SK-N-SH (cell line): Measurements from ENCODE around the gene CCDC50. TPM values are rescaled to one million over a fixed set of nuclear protein-coding genes. Genes with fewer than 3 reads are reported as not detected.

Experiments used
- CTCF ChIA-PET: fragments of 300-600, 350-600 bp; formaldehyde crosslinking; extraction: SDS; loops from one replicate; lab custom pipeline; 2021; lab: Yijun Ruan, JAX
- POLR2A ChIA-PET: fragments of 350-600 bp; sonication (Branson Sonifier 250); formaldehyde crosslinking; extraction: SDS; loops from one replicate; lab custom pipeline; 2020; ENCODE audit warnings: antibody characterized with exemption, inconsistent platforms; lab: Yijun Ruan, JAX
- DNase-seq: peaks from one replicate; pipeline ENCODE4 v3.0.0; 2012
- H2AFZ ChIP-seq: fragments of 200-600 bp; sonication (generic); 2 replicates; pipeline ENCODE4 v1.8.1; 2016; ENCODE audit warnings: antibody characterized with exemption, mild to moderate bottlenecking, low read depth
- H3F3A ChIP-seq: fragments of 200-600 bp; sonication (generic); replicated peaks from 2 replicates; pipeline ENCODE3; 2016; ENCODE audit warnings: antibody characterized with exemption, mild to moderate bottlenecking; ENCODE audit not compliant: insufficient read depth
- H3K27ac ChIP-seq, 2 experiments: fragments of 200-500 bp in 1 of 2; fragments of 200-600 bp in 1 of 2; sonication (Bioruptor generic) in 1 of 2; sonication (generic), shearing (Covaris generic) in 1 of 2; 2 replicates each; pipeline versions ENCODE4 v1.5.1 to v1.6.1; 2014 to 2016; ENCODE audit warnings: low read depth in 2 of 2, inconsistent platforms in 1 of 2, low read length in 1 of 2, mild to moderate bottlenecking in 1 of 2, mixed read lengths in 1 of 2
- H3K27me3 ChIP-seq: fragments of 200-600 bp; sonication (generic), shearing (Covaris generic); 2 replicates; pipeline ENCODE4 v1.6.1; 2016; ENCODE audit warnings: mixed run types; ENCODE audit not compliant: insufficient read depth
- H3K36me3 ChIP-seq, 2 experiments: fragments of 200-500 bp in 1 of 2; fragments of 200-600 bp in 1 of 2; sonication (Bioruptor generic) in 1 of 2; sonication (generic) in 1 of 2; replicated peaks in 1 of 2; 2 replicates each; pipeline versions ENCODE3 to v1.5.1; 2014 to 2016; ENCODE audit warnings: low read length in 1 of 2, mild to moderate bottlenecking in 1 of 2; ENCODE audit not compliant: insufficient read depth in 2 of 2, control insufficient read depth in 1 of 2
- H3K4me1 ChIP-seq, 2 experiments: fragments of 200-500 bp in 1 of 2; fragments of 200-600 bp in 1 of 2; sonication (Bioruptor generic) in 1 of 2; sonication (generic), shearing (Covaris generic) in 1 of 2; 2 replicates each; pipeline versions ENCODE4 v1.5.1 to v1.6.1; 2014 to 2016; ENCODE audit warnings: low read depth in 1 of 2, low read length in 1 of 2, mixed run types in 1 of 2; ENCODE audit not compliant: insufficient read depth in 2 of 2, control insufficient read depth in 1 of 2
- H3K4me2 ChIP-seq: fragments of 200-600 bp; sonication (generic), shearing (Covaris generic); 2 replicates; pipeline ENCODE4 v1.6.1; 2017; ENCODE audit warnings: mixed run types
- H3K4me3 ChIP-seq, 2 experiments: fragments of 200-500 bp in 1 of 2; fragments of 200-600 bp in 1 of 2; sonication (Bioruptor generic) in 1 of 2; sonication (generic), shearing (Covaris generic) in 1 of 2; 2 replicates each; pipeline versions ENCODE4 v1.5.1 to v1.8.1; 2014 to 2016; ENCODE audit warnings: low read depth in 2 of 2, inconsistent platforms in 1 of 2, low read length in 1 of 2, mild to moderate bottlenecking in 1 of 2, mixed read lengths in 1 of 2, moderate library complexity in 1 of 2
- H3K79me2 ChIP-seq: fragments of 200-600 bp; sonication (generic); 2 replicates; pipeline ENCODE4 v1.8.1; 2017; ENCODE audit warnings: mild to moderate bottlenecking; ENCODE audit not compliant: insufficient read depth
- H3K9ac ChIP-seq: fragments of 200-600 bp; sonication (generic); 2 replicates; pipeline ENCODE4 v1.6.1; 2017; ENCODE audit warnings: mixed run types
- H3K9me2 ChIP-seq: fragments of 200-600 bp; sonication (generic); 2 replicates; pipeline ENCODE4 v1.6.1; 2017; ENCODE audit warnings: mixed run types
- H3K9me3 ChIP-seq: fragments of 200-600 bp; sonication (generic); 2 replicates; pipeline ENCODE4 v1.6.1; 2017; ENCODE audit warnings: mixed run types, mild to moderate bottlenecking, moderate library complexity
- H4K20me1 ChIP-seq: fragments of 200-600 bp; sonication (generic); 2 replicates; pipeline ENCODE4 v1.6.1; 2017; ENCODE audit warnings: mild to moderate bottlenecking, mixed run types; ENCODE audit not compliant: insufficient read depth
- CHD2 ChIP-seq: fragments of 150-350 bp; IDR thresholded peaks from 2 replicates; pipeline ENCODE4 v1.6.1; 2018; ENCODE audit warnings: low read length; ENCODE audit not compliant: partially characterized antibody
- ELF1 ChIP-seq: IDR thresholded peaks from 2 replicates; pipeline ENCODE4 v1.4.0; 2012
- EZH2phosphoT487 ChIP-seq: fragments of 200-600 bp; sonication (generic); IDR thresholded peaks from 2 replicates; pipeline ENCODE4 v1.6.1; 2017; ENCODE audit warnings: low read depth, mixed run types, mild to moderate bottlenecking, antibody characterized with exemption, moderate library complexity, borderline replicate concordance
- FOXJ3 ChIP-seq: sonication (generic); formaldehyde crosslinking; IDR thresholded peaks from 2 replicates; pipeline ENCODE4 v1.5.1; 2020; ENCODE audit warnings: mild to moderate bottlenecking, missing genetic modification reagents
- FOXM1 ChIP-seq: IDR thresholded peaks from 2 replicates; pipeline ENCODE4 v1.4.0; 2012; ENCODE audit warnings: low read depth, mild to moderate bottlenecking
- GATA2 ChIP-seq: sonication (generic); formaldehyde crosslinking; IDR thresholded peaks from 2 replicates; pipeline ENCODE4 v1.5.0; 2020; ENCODE audit warnings: mild to moderate bottlenecking, missing genetic modification reagents
- IRF3 ChIP-seq: fragments of 150-350 bp; IDR thresholded peaks from 2 replicates; pipeline ENCODE4 v1.6.1; 2016; ENCODE audit warnings: mild to moderate bottlenecking, low read depth, low read length
- JUND ChIP-seq: IDR thresholded peaks from 2 replicates; pipeline ENCODE4 v1.4.0; 2012
- MEF2A ChIP-seq: IDR thresholded peaks from 2 replicates; pipeline ENCODE4 v1.4.0; 2012; ENCODE audit warnings: low read depth, borderline replicate concordance
- NFIC ChIP-seq: IDR thresholded peaks from 2 replicates; pipeline ENCODE4 v1.4.0; 2012; ENCODE audit warnings: borderline replicate concordance
- PBX3 ChIP-seq: IDR thresholded peaks from 2 replicates; pipeline ENCODE4; 2012
- RFX5 ChIP-seq: IDR thresholded peaks from 2 replicates; pipeline ENCODE4 v1.6.1; 2012; ENCODE audit warnings: mild to moderate bottlenecking, improper control_type of control experiment, low read length
- RXRA ChIP-seq: IDR thresholded peaks from 2 replicates; pipeline ENCODE4 v1.4.0; 2012; ENCODE audit warnings: low read depth, mild to moderate bottlenecking, borderline replicate concordance
- SIN3A ChIP-seq: IDR thresholded peaks from 2 replicates; pipeline ENCODE4 v1.6.1; 2012; ENCODE audit warnings: low read depth, mild to moderate bottlenecking, low read length, moderate library complexity, borderline replicate concordance
- SMC3 ChIP-seq: IDR thresholded peaks from 2 replicates; pipeline ENCODE4 v1.6.1; 2012; ENCODE audit warnings: low read depth, low read length, improper control_type of control experiment
- TCF12 ChIP-seq: IDR thresholded peaks from 2 replicates; pipeline ENCODE4 v1.4.0; 2012
- TEAD4 ChIP-seq: IDR thresholded peaks from 2 replicates; pipeline ENCODE4 v1.4.0; 2012; ENCODE audit warnings: mild to moderate bottlenecking, borderline replicate concordance; ENCODE audit not compliant: insufficient read depth
- USF1 ChIP-seq: IDR thresholded peaks from 2 replicates; pipeline ENCODE4 v1.4.0; 2012; ENCODE audit warnings: low read depth, borderline replicate concordance
- YY1 ChIP-seq: IDR thresholded peaks from 2 replicates; pipeline ENCODE4 v1.4.0; 2012; ENCODE audit warnings: low read depth, mild to moderate bottlenecking
- ZBTB33 ChIP-seq: IDR thresholded peaks from 2 replicates; pipeline ENCODE4 v1.4.0; 2012; ENCODE audit warnings: low read depth, borderline replicate concordance
- WGBS: methylation state at CpG from one replicate; pipeline ENCODE4 v1.1.6; 2017; ENCODE audit warnings: low lambda C conversion rate; 5-methylcytosine and 5-hydroxymethylcytosine counted together
- polyA plus RNA-seq, 3 experiments: library from polyadenylated mRNA; depleted of rRNA; stranded (reverse); fragments of >200 nt; gene quantifications; 2 replicates each; pipeline ENCODE4 v1.2.3, GENCODE V29; 2012

Gene CCDC50
- polyA plus RNA-seq, 1 of the 3 experiments (the other 2 are of a cell fraction), result 21.9 TPM

- TF ChIP-seq USF1, result no peak
Measured at GRCh38 chr3:191333298-191333880, 4.2 kb downstream of the CCDC50 start (continued).

GRCh38 chr3:191334346-191334893, 5.2 kb downstream of the CCDC50 start:
- POLR2A ChIA-PET, result no interaction called here
- H3K4me3 ChIP-seq, result no peak overlapping the region
- H3F3A ChIP-seq, result peaks cover 46% of the 10 kb centered on the region
- peaks cover 13 to 51% of the 10 kb centered on the region in 2 experiments; a peak in 3 of 4 replicates for H3K4me1 ChIP-seq
- 95% methylated on average over 4 of the region's 4 CpGs for WGBS
- no peaks in the 10 kb centered on the region for H3K9me2 ChIP-seq
- no peak overlapping the region for H2AFZ ChIP-seq
- no peaks in the 10 kb centered on the region for H3K36me3 ChIP-seq
- TF ChIP-seq NFIC, result no peak
- no peak for TF ChIP-seq PBX3
- no peak for TF ChIP-seq GATA2 (CRISPR knock-in tag)
- TF ChIP-seq SMC3, result no peak
- TF ChIP-seq ELF1, result no peak
- no peak for TF ChIP-seq FOXJ3
- TF ChIP-seq USF1, result no peak
- no peak for TF ChIP-seq FOXM1
- TF ChIP-seq CHD2, result no peak
- no peak overlapping the region for H3K27ac ChIP-seq
- no peaks in the 10 kb centered on the region for H3K9me3 ChIP-seq
- DNase-seq, result no peak
- H3K9ac ChIP-seq, result no peak overlapping the region
- CTCF ChIA-PET, result no interaction called here
- H3K79me2 ChIP-seq, result peaks cover 97% of the 10 kb centered on the region
- H3K4me2 ChIP-seq, result no peak overlapping the region
- peaks cover 3% of the 10 kb centered on the region; the same call in 1 of the 2 replicates for H4K20me1 ChIP-seq
- no peaks in the 10 kb centered on the region for H3K27me3 ChIP-seq

GRCh38 chr3:191336833-191337232, 7.6 kb downstream of the CCDC50 start:
- no peaks in the 10 kb centered on the region for H3K9me2 ChIP-seq
- peaks cover 10% of the 10 kb centered on the region; the same call in 1 of the 2 replicates for H4K20me1 ChIP-seq
- H3K4me2 ChIP-seq, result no peak overlapping the region
- H3K27me3 ChIP-seq, result no peaks in the 10 kb centered on the region
- 57% methylated on average over 2 of the region's 2 CpGs for WGBS
- peaks cover 2 to 48% of the 10 kb centered on the region in 2 experiments; a peak in 3 of 4 replicates for H3K4me1 ChIP-seq
- no peaks in the 10 kb centered on the region for H3K9me3 ChIP-seq
- peaks cover 97% of the 10 kb centered on the region for H3K79me2 ChIP-seq
- no peaks in the 10 kb centered on the region for H3K36me3 ChIP-seq
- H3K9ac ChIP-seq, result no peak overlapping the region
- DNase-seq, result no peak
- no peak overlapping the region for H3K4me3 ChIP-seq
- peak overlapping the region in 1 of 2 experiments; percentile 76; a peak in 1 of 4 replicates for H3K27ac ChIP-seq
- peaks cover 31% of the 10 kb centered on the region for H3F3A ChIP-seq
- POLR2A ChIA-PET, result no interaction called here
- CTCF ChIA-PET, result interaction anchor here (1.2 kb wide), 1 partner anchor 10 kb away, joined by 3 read pairs; no protein-coding TSS in a partner anchor
- H2AFZ ChIP-seq, result no peak overlapping the region
- TF ChIP-seq ZBTB33 (no peak), EZH2phosphoT487 (no peak), CHD2 (no peak), MEF2A (no peak), TEAD4 (no peak), RXRA (no peak), IRF3 (no peak), NFIC (no peak), SIN3A (no peak), TCF12 (no peak), YY1 (no peak), RFX5 (no peak), FOXM1 (no peak), JUND (no peak)
